ENCODE measurements around the gene FHL5. TPM values are rescaled to one million over a fixed set of nuclear protein-coding genes. Genes with fewer than 3 reads are reported as not detected.

Gene FHL5
- total RNA-seq: not detected in 2 replicates

GRCh38 chr6:96562886-96563285, at the start of gene FHL5:
TSS of gene FHL5 (plus strand) at chr6:96563128. CDS start at chr6:96603614, 40,486 bp downstream.

DNA sequence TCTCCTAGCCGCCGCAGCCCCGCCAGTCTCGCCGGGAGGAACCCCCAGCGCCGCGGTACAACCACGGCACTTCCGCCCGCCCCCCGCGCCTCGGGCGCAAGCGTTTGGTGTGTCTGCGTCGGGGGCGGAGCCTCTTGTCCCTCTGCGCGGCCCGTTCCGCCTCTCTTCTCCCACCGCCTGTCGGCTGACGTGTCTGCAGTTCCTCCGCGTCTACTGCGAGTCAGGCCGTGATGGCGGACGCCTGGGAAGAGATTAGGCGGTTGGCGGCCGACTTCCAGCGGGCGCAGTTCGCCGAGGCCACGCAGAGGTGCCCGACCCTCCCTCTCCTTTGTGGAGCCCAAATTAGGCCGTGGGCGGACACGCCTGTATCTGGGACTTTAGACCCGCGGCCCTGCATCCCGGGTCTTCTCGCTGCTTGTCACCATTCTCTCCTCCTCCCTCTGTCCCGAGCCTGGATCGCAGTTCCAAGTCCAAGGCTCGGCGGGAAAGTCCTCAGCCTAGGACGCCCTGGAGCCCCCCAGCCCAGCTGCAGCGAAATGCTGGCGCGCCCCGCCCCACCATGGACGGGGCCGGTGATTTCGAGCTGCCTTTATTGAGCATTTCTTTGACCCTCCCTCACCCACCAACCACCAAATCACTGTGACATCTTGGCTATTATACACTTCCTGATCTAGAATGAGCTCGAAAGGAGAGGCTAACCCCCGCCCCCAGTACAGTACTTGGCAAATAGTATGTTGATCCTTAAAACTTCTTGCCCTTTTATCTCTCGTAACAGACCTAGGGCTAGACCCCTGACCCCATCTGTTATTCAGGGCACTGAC, 41.1 kb upstream of the FHL5 start, which contains the start of gene UFL1:
Gene UFL1, plus strand, starts transcription at position 163 of the 821 bp plus-strand sequence. Its CDS starts 68 bp downstream, at position 231.

Other genes with a start within 250 kb of the FHL5 start
- gene UFL1, start 41.3 kb upstream of the FHL5 start, total RNA-seq: 17.2 and 24.4 TPM in 2 replicates